ENCODE measurements around the gene EXOC2.

Gene EXOC2

DNA sequence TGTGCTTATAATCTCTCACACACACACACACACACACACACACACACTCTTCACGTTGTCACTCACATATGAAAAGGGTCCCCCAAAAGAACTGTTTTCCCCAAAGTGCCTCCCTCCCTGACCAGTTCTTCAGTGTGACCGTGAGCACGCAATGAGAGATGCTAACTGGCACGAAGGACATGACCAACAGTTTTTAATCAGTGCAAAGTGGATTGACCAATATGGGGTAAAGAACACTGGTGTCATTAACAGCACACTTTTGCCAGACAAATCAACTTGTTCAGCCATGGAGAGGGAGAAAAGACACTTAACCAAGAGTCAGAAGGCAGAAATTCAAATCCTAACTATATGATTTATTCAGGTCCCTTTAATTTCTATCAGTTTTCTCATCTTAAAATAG lies 15.0 kb downstream of the EXOC2 start:
- ATAC-seq = no peak
- TF ChIP-seq ZNF8 (CRISPR knock-in tag; IDR thresholded peaks at IDR 0.05) = no peak
- no peak for TF ChIP-seq ZFP30 (CRISPR knock-in tag; IDR thresholded peaks at IDR 0.05)

GRCh38 chr6:674956-675355 lies 18.0 kb downstream of the EXOC2 start:
- TF ChIP-seq ARNTL (CRISPR knock-in tag; IDR thresholded peaks at IDR 0.05; ENCODE audit: borderline replicate concordance, low read depth) = no peak
- no peak for TF ChIP-seq ZC3H10 (CRISPR knock-in tag; IDR thresholded peaks at IDR 0.05)
- TF ChIP-seq SNAI2 (CRISPR knock-in tag; IDR thresholded peaks at IDR 0.05) = no peak
- TF ChIP-seq CSRNP3 (CRISPR knock-in tag; IDR thresholded peaks at IDR 0.05) = no peak
- no peak for TF ChIP-seq ZFP30 (CRISPR knock-in tag; IDR thresholded peaks at IDR 0.05)
- no peak for TF ChIP-seq OSR1 (CRISPR knock-in tag; IDR thresholded peaks at IDR 0.05)
- TF ChIP-seq ISL1 (CRISPR knock-in tag; IDR thresholded peaks at IDR 0.05) = no peak
- TF ChIP-seq, protein P1, sequence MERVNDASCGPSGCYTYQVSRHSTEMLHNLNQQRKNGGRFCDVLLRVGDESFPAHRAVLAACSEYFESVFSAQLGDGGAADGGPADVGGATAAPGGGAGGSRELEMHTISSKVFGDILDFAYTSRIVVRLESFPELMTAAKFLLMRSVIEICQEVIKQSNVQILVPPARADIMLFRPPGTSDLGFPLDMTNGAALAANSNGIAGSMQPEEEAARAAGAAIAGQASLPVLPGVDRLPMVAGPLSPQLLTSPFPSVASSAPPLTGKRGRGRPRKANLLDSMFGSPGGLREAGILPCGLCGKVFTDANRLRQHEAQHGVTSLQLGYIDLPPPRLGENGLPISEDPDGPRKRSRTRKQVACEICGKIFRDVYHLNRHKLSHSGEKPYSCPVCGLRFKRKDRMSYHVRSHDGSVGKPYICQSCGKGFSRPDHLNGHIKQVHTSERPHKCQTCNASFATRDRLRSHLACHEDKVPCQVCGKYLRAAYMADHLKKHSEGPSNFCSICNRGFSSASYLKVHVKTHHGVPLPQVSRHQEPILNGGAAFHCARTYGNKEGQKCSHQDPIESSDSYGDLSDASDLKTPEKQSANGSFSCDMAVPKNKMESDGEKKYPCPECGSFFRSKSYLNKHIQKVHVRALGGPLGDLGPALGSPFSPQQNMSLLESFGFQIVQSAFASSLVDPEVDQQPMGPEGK (CRISPR knock-in tag; IDR thresholded peaks at IDR 0.05; ENCODE audit: borderline replicate concordance) = no peak
- no peak for TF ChIP-seq ZNF565 (CRISPR knock-in tag; conservative IDR thresholded peaks at IDR 0.05; ENCODE audit: low read depth)
- no peak for TF ChIP-seq TOX (CRISPR knock-in tag; IDR thresholded peaks at IDR 0.05; ENCODE audit: borderline replicate concordance)
- no peak for TF ChIP-seq TSHZ2 (CRISPR knock-in tag; IDR thresholded peaks at IDR 0.05)
- no peak for TF ChIP-seq CREB5 (CRISPR knock-in tag; IDR thresholded peaks at IDR 0.05; ENCODE audit: low read depth)
- TF ChIP-seq TCF4 (CRISPR knock-in tag; IDR thresholded peaks at IDR 0.05; ENCODE audit: borderline replicate concordance) = no peak
- TF ChIP-seq BACH2 (CRISPR knock-in tag; IDR thresholded peaks at IDR 0.05; ENCODE audit: borderline replicate concordance) = no peak
- ATAC-seq = no peak

DNA sequence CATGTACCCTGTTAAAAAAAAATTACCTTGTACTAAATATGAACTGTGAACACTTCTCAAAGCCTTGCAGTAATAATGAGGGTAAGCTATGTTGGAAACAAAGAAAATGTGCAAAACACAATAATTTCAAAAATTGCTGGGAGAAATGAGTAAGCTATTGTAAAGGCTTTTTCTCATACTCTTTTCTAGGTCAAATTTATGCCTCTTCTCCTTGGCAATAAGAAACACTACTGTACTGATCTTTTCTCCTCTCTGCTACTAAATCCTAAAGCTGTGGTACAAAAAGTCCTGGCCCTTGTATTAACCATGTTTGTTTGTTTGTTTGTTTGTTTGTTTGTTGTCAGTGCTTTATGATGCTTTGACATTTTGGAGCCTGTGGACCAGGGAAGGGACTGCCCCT lies 18.5 kb downstream of the EXOC2 start:
- ATAC-seq = no peak
- TF ChIP-seq BACH2 (CRISPR knock-in tag; IDR thresholded peaks at IDR 0.05; ENCODE audit: borderline replicate concordance) (no peak), ZNF8 (CRISPR knock-in tag; IDR thresholded peaks at IDR 0.05) (no peak), RARB (CRISPR knock-in tag; IDR thresholded peaks at IDR 0.05) (no peak), GLIS3 (CRISPR knock-in tag; IDR thresholded peaks at IDR 0.05) (no peak), ZFP30 (CRISPR knock-in tag; IDR thresholded peaks at IDR 0.05) (no peak), ZFP3 (CRISPR knock-in tag; IDR thresholded peaks at IDR 0.05) (no peak), CREB5 (CRISPR knock-in tag; IDR thresholded peaks at IDR 0.05; ENCODE audit: low read depth) (no peak), PPARA (CRISPR knock-in tag; IDR thresholded peaks at IDR 0.05; ENCODE audit: borderline replicate concordance) (no peak), CSRNP3 (CRISPR knock-in tag; IDR thresholded peaks at IDR 0.05) (no peak), TSHZ2 (CRISPR knock-in tag; IDR thresholded peaks at IDR 0.05) (no peak), SNAI2 (CRISPR knock-in tag; IDR thresholded peaks at IDR 0.05) (no peak), ESRRG (CRISPR knock-in tag; IDR thresholded peaks at IDR 0.05) (no peak), ZC3H10 (CRISPR knock-in tag; IDR thresholded peaks at IDR 0.05) (no peak), ISL1 (CRISPR knock-in tag; IDR thresholded peaks at IDR 0.05) (no peak), CSDC2 (CRISPR knock-in tag; IDR thresholded peaks at IDR 0.05) (no peak), ZNF565 (CRISPR knock-in tag; conservative IDR thresholded peaks at IDR 0.05; ENCODE audit: low read depth) (no peak), TOX (CRISPR knock-in tag; IDR thresholded peaks at IDR 0.05; ENCODE audit: borderline replicate concordance) (no peak), ARNTL (CRISPR knock-in tag; IDR thresholded peaks at IDR 0.05; ENCODE audit: borderline replicate concordance, low read depth) (no peak), OSR1 (CRISPR knock-in tag; IDR thresholded peaks at IDR 0.05) (no peak)

Data from SK-N-SH treated with all-trans-retinoic acid at 6 μM for 48 hours (cell line).